Measurements from ENCODE around the gene TEKTIP1.
"Not testable (repeated sequence)": the region's sequence is repeated elsewhere in the genome, so short reads cannot be mapped to it uniquely, and the experiment has no call there.

TEKTIP1 gene

GRCh38 chr19:3523361-3524077 is 15.5 kb upstream of the TEKTIP1 start:
- no peak for DNase-seq (ENCODE audit: low read depth)

- no peak for DNase-seq (ENCODE audit: low read depth)
Observed at GRCh38 chr19:3524078-3524842, 14.7 kb upstream of the TEKTIP1 start.

DNA sequence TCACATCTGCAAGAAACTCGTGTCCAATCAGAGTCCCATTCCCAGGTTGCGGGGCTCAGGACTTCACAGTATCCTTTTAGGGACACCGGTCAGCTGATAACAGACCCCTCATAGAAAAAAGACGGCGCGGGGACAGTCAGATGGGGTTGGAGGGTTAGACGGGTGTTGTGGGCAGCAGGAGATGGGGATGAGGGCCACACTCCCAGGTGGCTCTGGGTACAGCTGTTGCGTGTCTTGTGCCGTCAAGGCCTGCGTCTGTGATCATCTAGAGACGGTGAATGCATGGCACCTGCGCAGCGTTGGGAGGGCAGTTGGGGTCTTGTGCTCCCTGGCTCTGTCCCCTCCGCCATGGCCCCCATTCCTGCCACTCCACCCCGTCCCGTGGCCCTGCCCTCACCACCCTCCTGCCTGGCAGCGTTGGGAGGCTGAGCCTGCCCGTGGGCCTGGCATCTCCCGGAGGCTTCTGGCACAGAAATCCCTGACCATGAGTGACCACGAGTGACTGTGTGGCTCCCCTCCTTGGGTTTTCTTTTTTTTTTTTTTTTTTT is 14.0 kb upstream of the TEKTIP1 start:
- no peak for DNase-seq (ENCODE audit: low read depth)

GRCh38 chr19:3526507-3527237 is 12.3 kb upstream of the TEKTIP1 start:
- DNase-seq (ENCODE audit: low read depth): no peak

GRCh38 chr19:3527238-3527910 is 11.6 kb upstream of the TEKTIP1 start:
- no peak for DNase-seq (ENCODE audit: low read depth)

DNA sequence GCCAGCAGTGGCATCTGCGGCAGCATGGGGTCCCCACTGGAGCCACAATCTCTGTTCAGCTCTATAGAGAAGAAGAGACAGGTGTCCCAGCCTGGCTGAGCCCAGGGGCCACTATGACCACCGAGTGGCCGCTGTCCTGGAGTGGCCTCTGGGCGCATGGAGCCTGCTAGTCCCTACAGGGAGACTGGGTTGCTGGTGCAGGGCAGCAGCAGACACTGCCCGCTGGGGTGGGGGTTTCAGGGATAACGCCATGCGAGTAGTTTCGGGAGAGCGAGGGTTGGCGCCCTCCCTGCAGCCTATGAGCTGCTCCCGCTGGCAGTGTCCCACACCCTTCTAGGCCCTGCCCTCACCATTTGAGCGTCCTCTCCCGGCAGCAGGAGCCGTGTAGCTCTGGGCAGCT is 10.9 kb upstream of the TEKTIP1 start:
- no peak for DNase-seq (ENCODE audit: low read depth)

GRCh38 chr19:3528539-3529211 is 10.3 kb upstream of the TEKTIP1 start:
- no peak for DNase-seq (ENCODE audit: low read depth)

DNA sequence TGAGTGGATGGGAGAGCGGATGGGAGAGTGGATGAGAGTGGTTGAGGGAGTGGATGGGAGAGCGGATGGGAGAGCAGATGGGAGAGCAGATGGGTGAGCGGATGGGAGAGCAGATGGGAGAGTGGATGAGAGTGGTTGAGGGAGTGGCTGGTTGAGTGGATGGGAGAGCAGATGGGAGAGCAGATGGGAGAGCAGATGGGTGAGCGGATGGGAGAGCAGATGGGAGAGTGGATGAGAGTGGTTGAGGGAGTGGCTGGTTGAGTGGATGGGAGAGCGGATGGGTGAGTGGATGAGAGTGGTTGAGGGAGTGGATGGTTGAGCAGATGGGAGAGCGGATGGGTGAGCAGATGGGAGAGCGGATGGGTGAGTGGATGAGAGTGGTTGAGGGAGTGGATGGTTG is 9.7 kb upstream of the TEKTIP1 start:
- DNase-seq (ENCODE audit: low read depth): not testable (repeated sequence)

DNA sequence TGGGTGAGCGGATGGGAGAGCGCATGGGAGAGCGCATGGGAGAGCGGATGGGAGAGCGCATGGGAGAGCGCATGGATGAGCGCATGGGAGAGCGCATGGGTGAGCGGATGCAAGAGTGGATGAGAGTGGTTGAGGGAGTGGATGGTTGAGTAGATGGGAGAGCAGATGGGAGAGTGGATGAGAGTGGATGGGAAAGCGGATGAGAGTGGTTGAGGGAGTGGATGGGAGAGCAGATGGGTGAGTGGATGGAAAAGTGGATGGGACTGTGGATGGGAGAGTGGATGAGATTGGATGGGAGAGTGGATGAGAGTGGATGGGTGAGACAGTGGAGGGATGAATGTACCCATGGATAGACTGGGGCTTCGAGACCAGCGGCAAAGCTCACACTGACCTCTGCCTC is 8.6 kb upstream of the TEKTIP1 start:
- no peak for DNase-seq (ENCODE audit: low read depth)

DNA sequence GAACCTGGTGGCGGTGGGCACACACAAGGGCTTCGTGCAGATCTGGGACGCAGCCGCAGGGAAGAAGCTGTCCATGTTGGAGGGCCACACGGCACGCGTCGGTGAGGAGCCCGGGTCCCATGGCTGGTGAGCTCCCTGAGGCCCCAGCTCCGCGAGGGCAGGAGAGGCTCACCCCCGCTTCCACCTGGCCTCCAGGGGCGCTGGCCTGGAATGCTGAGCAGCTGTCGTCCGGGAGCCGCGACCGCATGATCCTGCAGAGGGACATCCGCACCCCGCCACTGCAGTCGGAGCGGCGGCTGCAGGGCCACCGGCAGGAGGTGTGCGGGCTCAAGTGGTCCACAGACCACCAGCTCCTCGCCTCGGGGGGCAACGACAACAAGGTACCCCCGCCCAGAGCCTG is 7.3 kb upstream of the TEKTIP1 start:
- no peak for DNase-seq (ENCODE audit: low read depth)

GRCh38 chr19:3532154-3532786 is 6.7 kb upstream of the TEKTIP1 start:
- no peak for DNase-seq (ENCODE audit: low read depth)

DNA sequence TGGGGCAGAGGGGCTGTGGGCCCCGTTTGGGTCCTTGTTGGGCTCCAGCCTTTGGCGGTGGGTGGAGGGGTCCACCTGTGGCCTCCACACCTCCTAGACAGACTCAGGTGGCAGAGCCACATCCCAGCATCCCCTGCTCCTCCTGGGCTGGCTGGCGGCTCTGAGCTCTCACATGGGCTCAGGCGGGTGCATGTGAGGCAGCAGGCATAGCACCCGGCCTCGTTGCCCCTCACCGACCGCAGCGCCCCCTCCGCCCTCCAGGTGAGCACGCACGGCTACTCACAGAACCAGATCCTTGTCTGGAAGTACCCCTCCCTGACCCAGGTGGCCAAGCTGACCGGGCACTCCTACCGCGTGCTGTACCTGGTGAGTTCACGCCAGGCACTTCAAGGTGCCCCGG is 5.9 kb upstream of the TEKTIP1 start:
- no peak for DNase-seq (ENCODE audit: low read depth)

- DNase-seq (ENCODE audit: low read depth): no peak
Observed at GRCh38 chr19:3533563-3534216, 5.3 kb upstream of the TEKTIP1 start.

DNA sequence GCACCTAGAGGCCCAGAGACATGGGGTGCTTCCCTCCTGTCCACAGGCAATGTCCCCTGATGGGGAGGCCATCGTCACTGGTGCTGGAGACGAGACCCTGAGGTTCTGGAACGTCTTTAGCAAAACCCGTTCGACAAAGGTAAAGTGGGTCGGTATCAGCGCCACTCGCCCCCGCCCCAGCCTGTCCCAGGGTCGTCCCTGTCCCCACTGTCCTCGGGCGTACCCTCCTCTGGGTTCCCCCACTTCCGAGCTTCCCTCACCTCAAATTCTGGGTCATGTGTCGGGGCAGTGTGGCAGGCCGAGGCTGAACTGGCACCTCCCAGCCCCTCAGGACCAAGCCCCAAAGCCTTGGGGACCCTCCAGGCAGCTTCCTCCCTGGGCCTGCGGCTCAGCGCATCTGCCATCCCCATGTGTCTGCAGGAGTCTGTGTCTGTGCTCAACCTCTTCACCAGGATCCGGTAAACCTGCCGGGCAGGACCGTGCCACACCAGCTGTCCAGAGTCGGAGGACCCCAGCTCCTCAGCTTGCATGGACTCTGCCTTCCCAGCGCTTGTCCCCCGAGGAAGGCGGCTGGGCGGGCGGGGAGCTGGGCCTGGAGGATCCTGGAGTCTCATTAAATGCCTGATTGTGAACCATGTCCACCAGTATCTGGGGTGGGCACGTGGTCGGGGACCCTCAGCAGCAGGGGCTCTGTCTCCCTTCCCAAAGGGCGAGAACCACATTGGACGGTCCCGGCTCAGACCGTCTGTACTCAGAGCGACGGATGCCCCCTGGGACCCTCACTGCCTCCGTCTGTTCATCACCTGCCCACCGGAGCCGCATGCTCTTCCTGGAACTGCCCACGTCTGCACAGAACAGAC is 4.4 kb upstream of the TEKTIP1 start:
- DNase-seq (ENCODE audit: low read depth): no peak

DNA sequence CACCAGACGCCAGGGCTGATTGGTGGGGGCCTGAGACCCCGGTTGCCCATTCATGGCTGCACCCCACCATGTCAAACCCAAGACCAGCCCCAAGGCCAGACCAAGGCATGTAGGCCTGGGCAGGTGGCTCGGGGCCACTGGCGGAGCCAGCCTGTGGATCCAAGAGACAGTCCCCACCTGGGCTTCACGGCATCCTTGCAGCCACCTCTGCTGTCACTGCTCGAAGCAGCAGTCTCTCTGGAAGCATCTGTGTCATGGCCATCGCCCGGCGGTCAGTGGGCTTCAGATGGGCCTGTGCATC is 3.8 kb upstream of the TEKTIP1 start:
- no peak for DNase-seq (ENCODE audit: low read depth)

GRCh38 chr19:3535563-3535965 is 3.4 kb upstream of the TEKTIP1 start:
- DNase-seq (ENCODE audit: low read depth): no peak

DNA sequence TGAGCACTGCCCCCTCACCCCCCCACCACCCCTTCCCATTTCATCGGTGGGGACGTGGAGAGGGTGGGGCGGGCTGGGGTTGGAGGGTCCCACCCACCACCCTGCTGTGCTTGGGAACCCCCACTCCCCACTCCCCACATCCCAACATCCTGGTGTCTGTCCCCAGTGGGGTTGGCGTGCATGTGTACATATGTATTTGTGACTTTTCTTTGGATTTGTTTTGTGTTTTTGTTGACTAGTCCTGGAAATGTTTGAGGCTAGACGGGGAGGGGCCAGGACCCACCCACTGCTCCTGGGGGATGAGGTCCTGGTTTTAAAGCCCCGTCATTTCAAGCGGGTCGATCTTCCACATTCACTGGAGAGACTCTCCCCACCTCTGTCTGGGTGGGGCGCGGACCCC is 3.0 kb upstream of the TEKTIP1 start:
- no peak for DNase-seq (ENCODE audit: low read depth)

GRCh38 chr19:3536429-3537100 is 2.4 kb upstream of the TEKTIP1 start:
- no peak for DNase-seq (ENCODE audit: low read depth)

DNA sequence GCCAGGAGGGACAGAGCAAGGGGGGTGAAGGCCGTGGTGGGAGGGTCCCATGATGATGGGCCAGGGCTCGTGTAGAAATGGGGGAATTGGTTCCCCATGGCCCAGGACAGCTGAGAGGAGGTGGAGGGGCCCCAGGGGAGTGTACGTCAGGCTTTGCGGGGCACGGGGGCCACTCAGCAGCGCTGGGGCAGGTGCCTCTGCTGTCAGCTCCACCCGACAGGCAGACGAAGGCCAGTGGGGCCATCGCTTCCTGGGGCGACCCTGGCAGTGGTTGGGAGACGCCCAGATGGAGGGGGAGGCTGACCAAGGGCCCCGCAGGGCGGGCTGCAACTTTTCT is 1.9 kb upstream of the TEKTIP1 start:
- no peak for DNase-seq (ENCODE audit: low read depth)

All from stimulated activated CD4-positive, alpha-beta T cell treated with anti-CD3 and anti-CD28 coated beads, Interleukin-2, amount 100 ng/mL, for 4 hours (primary cell).